ENCODE data around the gene GAREM1.

GRCh38 chr18:32276256-32276655, 194.4 kb downstream of the GAREM1 start:
- TF ChIP-seq EZH2 (IDR thresholded peaks at IDR 0.05) (no peak), POLR2AphosphoS5 (IDR thresholded peaks at IDR 0.05; ENCODE audit: borderline replicate concordance, low read depth, low read length) (no peak), FOXP2 (optimal IDR thresholded peaks at IDR 0.05; ENCODE audit: control extremely low read depth, extremely low read length, insufficient read depth) (no peak)

Measured in SK-N-MC (cell line).